Kidney (tissue), 14 donors: ENCODE measurements around the gene PPP6C. TPM values are rescaled to one million over a fixed set of nuclear protein-coding genes. Genes with fewer than 3 reads are reported as not detected.

ENCODE experiments used
- DNase-seq, 5 donors: peaks; one replicate each; pipeline ENCODE4 v3.0.0-alpha.2; 2013 to 2020
- FAIRE-seq: peaks from 2 replicates; lab custom pipeline; 2012; peaks lifted over from hg19 to GRCh38; lab: Jason Lieb, UNC
- H3K27ac ChIP-seq, 2 donors: one replicate each; pipeline ENCODE4 v1.7.0; 2013; ENCODE audit warnings: low read depth in 2 of 2, low read length in 2 of 2, inconsistent platforms in 1 of 2
- H3K27me3 ChIP-seq: one replicate; pipeline ENCODE4 v1.7.1; 2013; ENCODE audit warnings: low read length, inconsistent platforms; ENCODE audit not compliant: control insufficient read depth, insufficient read depth
- H3K36me3 ChIP-seq, 3 donors: one replicate each; pipeline versions ENCODE4 v1.7.0 to v1.7.1; 2013; ENCODE audit warnings: low read length in 3 of 3, control low read depth in 1 of 3, inconsistent platforms in 1 of 3; ENCODE audit not compliant: insufficient read depth in 3 of 3, control insufficient read depth in 2 of 3
- H3K4me1 ChIP-seq, 3 donors: one replicate each; pipeline versions ENCODE4 v1.7.0 to v1.7.1; 2013; ENCODE audit warnings: low read length in 3 of 3, inconsistent platforms in 1 of 3, low read depth in 1 of 3; ENCODE audit not compliant: control insufficient read depth in 2 of 3, insufficient read depth in 2 of 3
- H3K4me3 ChIP-seq, 3 donors: one replicate each; pipeline versions ENCODE4 v1.7.0 to v1.8.1; 2013; ENCODE audit warnings: low read length in 3 of 3, control low read depth in 1 of 3, inconsistent platforms in 1 of 3
- H3K9ac ChIP-seq, 3 donors: one replicate each; pipeline versions ENCODE4 v1.7.0 to v1.7.1; 2013; ENCODE audit warnings: low read length in 3 of 3, control low read depth in 1 of 3, inconsistent platforms in 1 of 3
- H3K9me3 ChIP-seq, 3 donors: one replicate each; pipeline versions ENCODE4 v1.7.0 to v1.7.1; 2013; ENCODE audit warnings: low read length in 3 of 3, control low read depth in 1 of 3, inconsistent platforms in 1 of 3; ENCODE audit not compliant: control insufficient read depth in 2 of 3, insufficient read depth in 1 of 3
- CTCF ChIP-seq: IDR thresholded peaks from 3 replicates; pipeline ENCODE4 v1.5.1; 2012; ENCODE audit warnings: mild to moderate bottlenecking, moderate library complexity, borderline replicate concordance; ENCODE audit not compliant: insufficient read depth; ENCODE audit errors: extremely low read depth
- intact Hi-C: fragments of 100-400 bp; cut with DNase I; formaldehyde crosslinking; loops from one replicate; pipeline ENCODE4 v1.11.1; 2022
- polyA plus RNA-seq: library from polyadenylated mRNA; stranded (reverse); fragments of 350-450 nt; fragmentation: Illumina TruSeq; extraction: RNeasy Lipid Tissue Mini Kit (QIAGEN cat#74804); gene quantifications from one replicate; pipeline ENCODE4 v1.2.3, GENCODE V29; 2014; ENCODE audit warnings: low read depth, low replicate concordance; ENCODE audit not compliant: insufficient read depth
- total RNA-seq: library from RNA; stranded (reverse); fragmentation: NEBNext Ultra II Directional; extraction: Animal tissue kit (Norgen Biotek cat#: 25700); gene quantifications from one replicate; pipeline ENCODE4 v1.2.1, GENCODE V29; 2021
- donor health status: control.
- donor health status: control.
- donor health status: control.
- donor health status: control.
- donor health status: control.
- donor health status: DM: yes; HTN: yes; CAD: no.
- donor health status: Normal renal cell carcinoma (clear cell type).

The PPP6C gene
- total and polyA plus RNA-seq, 2 donors from 2014 or later: 30.4 to 43.9 TPM

- no peak for TF ChIP-seq CTCF
- Histone ChIP-seq H3K4me3 (no peak overlapping the region), H3K27me3 (no peaks in the 10 kb centered on the region), H3K36me3 (no peaks in the 10 kb centered on the region), H3K9ac (no peak overlapping the region), H3K9me3 (no peaks in the 10 kb centered on the region), H3K4me1 (no peaks in the 10 kb centered on the region), H3K27ac (no peak overlapping the region)
- FAIRE-seq: no peak
- intact Hi-C loops: no loop called here
- DNase-seq: no peak
These were observed 86.6 kb downstream of the PPP6C start for GRCh38 chr9:125103021-125103420.

GRCh38 chr9:125100822-125101221 lies 88.8 kb downstream of the PPP6C start:
- H3K4me1 ChIP-seq: no peaks in the 10 kb centered on the region
- TF ChIP-seq CTCF: no peak
- no peaks in the 10 kb centered on the region for H3K27me3 ChIP-seq
- no peak overlapping the region for H3K4me3 ChIP-seq
- H3K9me3 ChIP-seq: no peaks in the 10 kb centered on the region
- no peak overlapping the region for H3K9ac ChIP-seq
- intact Hi-C loops: no loop called here
- no peaks in the 10 kb centered on the region for H3K36me3 ChIP-seq
- DNase-seq (no peak), FAIRE-seq (no peak)
- no peak overlapping the region for H3K27ac ChIP-seq

GRCh38 chr9:125099816-125100215 lies 89.8 kb downstream of the PPP6C start:
- no peak for TF ChIP-seq CTCF
- H3K4me1 ChIP-seq: no peaks in the 10 kb centered on the region
- no peak overlapping the region for H3K4me3 ChIP-seq
- H3K27me3 ChIP-seq: no peaks in the 10 kb centered on the region
- no peak overlapping the region for H3K9ac ChIP-seq
- H3K9me3 ChIP-seq: no peaks in the 10 kb centered on the region
- intact Hi-C loops: no loop called here
- H3K27ac ChIP-seq: no peak overlapping the region
- DNase-seq (no peak), FAIRE-seq (no peak)
- H3K36me3 ChIP-seq: no peaks in the 10 kb centered on the region

Other genes with a start within 250 kb of the PPP6C start
- 21.0 TPM for gene GOLGA1, start 248.7 kb downstream of the PPP6C start, total RNA-seq
- 6.2 TPM for gene GOLGA1, start 248.7 kb downstream of the PPP6C start, polyA plus RNA-seq
- gene SCAI, start 46.3 kb downstream of the PPP6C start, total RNA-seq: 6.9 TPM
- 1.4 TPM for gene SCAI, start 46.3 kb downstream of the PPP6C start, polyA plus RNA-seq
- 12.6 TPM for gene RABEPK, start 10.7 kb upstream of the PPP6C start, total RNA-seq
- gene RABEPK, start 10.7 kb upstream of the PPP6C start, polyA plus RNA-seq: 24.8 TPM
- 358 TPM for gene HSPA5, start 51.5 kb upstream of the PPP6C start, total RNA-seq
- 289 TPM for gene HSPA5, start 51.5 kb upstream of the PPP6C start, polyA plus RNA-seq
- gene GAPVD1, start 72.0 kb upstream of the PPP6C start, total RNA-seq: 44.8 TPM
- 6.9 TPM for gene GAPVD1, start 72.0 kb upstream of the PPP6C start, polyA plus RNA-seq